Epithelial cell of proximal tubule (primary cell): Measurements from ENCODE around the gene PRKAR1B. TPM values are rescaled to one million over a fixed set of nuclear protein-coding genes. Genes with fewer than 3 reads are reported as not detected.

Experiments
- DNase-seq: peaks from one replicate; pipeline ENCODE4 v3.0.0-alpha.2; 2011; ENCODE audit warnings: low read depth
- H3K4me3 ChIP-seq: 2 replicates; pipeline ENCODE4 v1.5.1; 2011; ENCODE audit warnings: low read depth, mild to moderate bottlenecking, low read length
- total RNA-seq: library from RNA; depleted of rRNA; stranded (reverse); fragments of >200 nt; gene quantifications from 2 replicates; pipeline ENCODE4 v1.2.3, GENCODE V29; 2015
- TF ChIP-seq, protein P1 (sequence below): conservative IDR thresholded peaks from 2 replicates; pipeline ENCODE4 v1.5.1; 2012; ENCODE audit warnings: low read depth, mild to moderate bottlenecking, low read length

PRKAR1B gene
- total RNA-seq, 1 donor from 2014 or later, result 12.2 TPM

DNA sequence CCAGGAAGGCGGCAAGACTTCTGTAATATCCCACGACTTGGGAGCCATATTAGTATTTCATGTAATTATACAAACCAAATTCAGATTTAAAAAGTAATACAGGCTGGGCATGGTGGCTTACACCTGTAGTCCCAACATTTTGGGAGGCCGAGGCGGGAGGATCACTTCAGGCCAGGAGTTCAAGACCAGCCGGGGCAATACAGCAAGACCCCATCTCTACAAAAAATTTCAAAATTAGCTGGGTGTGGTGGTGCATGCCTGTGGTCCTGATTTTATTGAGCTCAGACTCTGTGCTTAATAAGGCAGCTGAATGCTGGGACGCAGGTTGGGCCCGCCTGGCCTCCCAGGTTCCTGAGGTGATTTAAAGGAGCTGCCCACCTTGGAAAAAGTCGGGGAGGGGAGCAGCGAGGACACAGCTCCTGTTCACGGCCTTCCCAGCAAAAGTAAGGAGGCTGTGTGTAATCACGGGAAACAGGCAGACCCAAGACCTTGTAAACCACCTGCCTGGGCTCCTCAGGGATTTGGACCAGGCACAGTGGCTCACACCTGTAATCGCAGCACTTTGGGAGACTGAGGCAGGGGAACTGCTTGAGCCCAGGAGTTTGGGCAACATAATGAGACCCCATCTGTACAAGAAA is 93.6 kb downstream of the PRKAR1B start:
- no peak for DNase-seq
- H3K4me3 ChIP-seq, result no peak overlapping the region
- TF ChIP-seq, protein P1, sequence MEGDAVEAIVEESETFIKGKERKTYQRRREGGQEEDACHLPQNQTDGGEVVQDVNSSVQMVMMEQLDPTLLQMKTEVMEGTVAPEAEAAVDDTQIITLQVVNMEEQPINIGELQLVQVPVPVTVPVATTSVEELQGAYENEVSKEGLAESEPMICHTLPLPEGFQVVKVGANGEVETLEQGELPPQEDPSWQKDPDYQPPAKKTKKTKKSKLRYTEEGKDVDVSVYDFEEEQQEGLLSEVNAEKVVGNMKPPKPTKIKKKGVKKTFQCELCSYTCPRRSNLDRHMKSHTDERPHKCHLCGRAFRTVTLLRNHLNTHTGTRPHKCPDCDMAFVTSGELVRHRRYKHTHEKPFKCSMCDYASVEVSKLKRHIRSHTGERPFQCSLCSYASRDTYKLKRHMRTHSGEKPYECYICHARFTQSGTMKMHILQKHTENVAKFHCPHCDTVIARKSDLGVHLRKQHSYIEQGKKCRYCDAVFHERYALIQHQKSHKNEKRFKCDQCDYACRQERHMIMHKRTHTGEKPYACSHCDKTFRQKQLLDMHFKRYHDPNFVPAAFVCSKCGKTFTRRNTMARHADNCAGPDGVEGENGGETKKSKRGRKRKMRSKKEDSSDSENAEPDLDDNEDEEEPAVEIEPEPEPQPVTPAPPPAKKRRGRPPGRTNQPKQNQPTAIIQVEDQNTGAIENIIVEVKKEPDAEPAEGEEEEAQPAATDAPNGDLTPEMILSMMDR, result no peak

DNA sequence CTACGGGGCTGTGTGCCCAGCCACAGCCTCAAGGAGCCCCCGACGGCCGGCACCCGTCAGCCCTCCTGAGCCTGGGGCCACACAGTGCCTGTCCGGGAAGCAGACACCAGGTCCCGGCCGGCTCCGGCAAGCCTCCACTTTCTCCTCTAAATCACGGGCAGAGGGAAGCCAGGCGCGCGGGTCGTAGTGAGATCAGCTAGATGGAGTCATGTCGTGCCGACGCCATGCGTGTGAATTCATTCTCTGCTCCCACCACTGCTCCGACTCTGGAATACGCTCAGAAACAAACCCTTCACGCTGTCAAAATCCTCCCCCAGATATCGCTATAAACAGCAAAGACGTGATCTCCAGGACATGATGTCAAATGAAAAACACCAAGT is 94.3 kb downstream of the PRKAR1B start:
- no peak overlapping the region for H3K4me3 ChIP-seq
- TF ChIP-seq, protein P1, result no peak
- DNase-seq, result no peak

DNA sequence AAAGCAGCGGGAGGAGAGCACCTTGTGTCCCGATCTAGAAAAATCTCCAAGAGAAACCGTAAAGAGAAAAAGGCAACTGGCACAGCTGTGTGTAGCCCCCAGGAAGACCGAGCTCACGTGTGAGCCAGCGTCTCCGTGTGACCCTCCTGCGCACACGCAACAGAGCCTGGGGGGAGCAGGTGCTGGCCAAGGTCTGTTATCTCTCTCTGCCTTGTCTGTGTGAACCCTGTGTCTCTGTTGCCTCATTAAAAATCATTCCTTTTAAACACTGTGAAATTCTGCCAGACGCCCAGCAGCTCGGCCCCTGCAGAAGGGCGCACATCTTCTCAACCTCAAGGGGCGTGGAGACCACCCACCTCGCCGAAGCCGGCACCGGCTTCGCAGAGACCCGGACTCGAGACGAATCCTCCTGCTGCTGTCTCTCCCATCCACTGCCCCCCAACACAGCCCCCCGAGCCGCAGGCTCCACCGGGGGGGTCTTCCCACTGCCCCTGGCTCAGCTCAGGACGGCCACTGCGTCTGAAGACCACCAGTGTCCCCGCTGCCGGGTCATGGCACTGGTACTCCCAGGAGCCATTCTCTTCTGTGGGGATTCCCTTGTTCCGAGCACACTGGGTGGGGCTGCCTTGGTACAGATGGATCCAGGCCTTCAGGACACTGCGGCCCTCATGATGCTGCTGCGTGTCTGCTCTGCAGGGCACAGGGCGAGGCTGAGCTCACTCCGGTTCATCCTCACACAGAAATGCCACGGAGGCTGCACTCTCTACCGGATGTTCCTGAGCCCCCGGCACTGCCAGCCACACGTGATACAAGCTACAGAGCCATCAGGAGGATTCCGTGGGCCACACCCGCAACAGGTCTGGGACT is 94.9 kb downstream of the PRKAR1B start:
- DNase-seq, result no peak
- no peak overlapping the region for H3K4me3 ChIP-seq
- TF ChIP-seq, protein P1, result no peak

- TF ChIP-seq, protein P1, result no peak
- H3K4me3 ChIP-seq, result no peak overlapping the region
- DNase-seq, result no peak
Measured at GRCh38 chr7:631291-631711, 95.8 kb downstream of the PRKAR1B start.

GRCh38 chr7:630539-630938 is 96.5 kb downstream of the PRKAR1B start:
- H3K4me3 ChIP-seq, result no peak overlapping the region
- TF ChIP-seq, protein P1, result no peak
- DNase-seq, result no peak

DNA sequence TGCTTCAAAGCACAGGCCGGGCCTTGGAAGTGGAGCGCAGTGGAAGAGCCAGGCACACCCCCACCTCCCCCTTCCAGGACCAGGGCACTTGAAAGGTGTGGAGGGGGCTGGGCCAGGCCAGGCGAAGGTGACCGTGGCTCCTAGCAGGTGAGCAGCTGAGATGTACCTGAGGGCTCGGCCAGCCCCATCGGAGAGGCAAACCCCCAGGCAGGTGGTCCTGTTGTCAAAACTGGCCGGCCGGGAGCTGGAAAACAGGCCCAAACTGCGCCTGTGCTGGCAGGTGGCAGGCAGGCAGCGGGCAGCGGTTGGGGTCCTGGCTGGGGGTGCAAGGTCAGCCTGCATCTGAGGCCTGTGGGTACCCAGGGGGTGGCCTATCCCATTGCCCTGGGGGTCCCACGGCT is 97.0 kb downstream of the PRKAR1B start:
- no peak overlapping the region for H3K4me3 ChIP-seq
- DNase-seq, result no peak
- TF ChIP-seq, protein P1, result no peak
